ENCODE measurements around the gene PDIK1L. TPM values are rescaled to one million over a fixed set of nuclear protein-coding genes. Genes with fewer than 3 reads are reported as not detected.

The PDIK1L gene
- total and polyA plus RNA-seq, 9 of the 15 experiments (the other 6 are each of a cell fraction or from before 2014, with no cell fraction given), result 12.8 to 30.2 (median 21.5) TPM

DNA sequence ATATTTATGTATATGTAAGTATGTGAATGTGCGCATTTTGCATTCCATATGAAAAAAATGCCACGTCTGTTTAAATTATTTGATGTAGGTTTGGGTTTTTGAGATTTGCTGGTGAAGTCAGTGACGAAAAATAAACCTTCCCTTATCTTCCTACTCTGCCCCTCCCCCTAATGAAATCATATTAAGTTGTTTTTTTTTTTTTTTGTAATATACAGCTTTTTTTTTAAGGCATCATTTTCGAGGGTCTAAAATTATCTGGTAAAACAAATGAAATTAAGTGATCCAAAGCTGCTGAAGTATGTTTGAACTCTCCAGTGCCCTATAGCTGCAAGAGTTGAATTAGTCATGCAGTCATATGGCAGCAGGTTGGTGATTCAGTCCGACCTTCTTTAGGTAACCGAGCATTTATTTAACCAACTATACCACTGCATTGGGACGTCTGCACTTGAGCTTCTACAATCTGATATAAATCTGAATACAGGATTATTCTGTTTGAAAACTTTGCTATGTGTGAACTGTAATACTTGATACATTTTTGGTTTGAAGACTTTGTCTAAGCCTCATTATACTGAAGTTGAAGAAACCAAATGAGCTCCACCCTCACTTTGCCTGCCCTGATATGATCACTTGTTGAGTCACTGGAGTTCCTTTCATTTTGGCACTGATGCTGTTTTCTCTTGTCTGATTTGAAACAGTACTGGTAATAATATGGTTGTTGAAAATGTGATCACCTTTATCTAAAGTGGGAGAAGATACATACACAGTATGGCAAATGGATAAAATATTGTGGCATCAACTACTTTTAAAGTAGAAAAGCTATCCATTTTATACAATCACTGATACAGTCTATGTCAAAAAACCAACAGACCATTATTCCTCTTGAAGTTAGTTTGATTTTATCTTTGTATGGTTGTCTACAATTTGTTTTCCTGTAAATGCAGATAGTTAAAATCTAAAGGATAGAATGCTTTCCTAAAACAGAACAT is 11.7 kb downstream of the PDIK1L start (continued):
- TF ChIP-seq ZNF253 (CRISPR knock-in tag; conservative IDR thresholded peaks at IDR 0.05) (no peak), TEAD4 (IDR thresholded peaks at IDR 0.05; ENCODE audit: low read length) (peak; percentile 59; the same call in 1 of the 2 replicates), TEAD4 (CRISPR knock-in tag; IDR thresholded peaks at IDR 0.05; ENCODE audit: borderline replicate concordance) (no peak), FOXK2 (conservative IDR thresholded peaks at IDR 0.05 in 1 of 2, IDR thresholded peaks at IDR 0.05 in 1 of 2; ENCODE audit: low read depth in 2 of 2) (no peak), SNRNP70 (optimal IDR thresholded peaks at IDR 0.05; ENCODE audit: low read depth, low read length) (no peak), NUFIP1 (IDR thresholded peaks at IDR 0.05; ENCODE audit: partially characterized antibody) (no peak), NEUROD1 (IDR thresholded peaks at IDR 0.05; ENCODE audit: borderline replicate concordance, low read depth, low read length, partially characterized antibody) (no peak), PTRF (tag; IDR thresholded peaks at IDR 0.05) (no peak), CTBP1 (IDR thresholded peaks at IDR 0.05; ENCODE audit: borderline replicate concordance) (peak; percentile 73), TAF1 (IDR thresholded peaks at IDR 0.05; ENCODE audit: control insufficient read depth, extremely low read depth, insufficient read depth, low read length, severe bottlenecking) (no peak), BRF2 (IDR thresholded peaks at IDR 0.05; ENCODE audit: borderline replicate concordance, insufficient read depth, insufficient read length) (no peak), KLF16 (IDR thresholded peaks at IDR 0.05) (no peak), LEF1 (IDR thresholded peaks at IDR 0.05) (peak; percentile 88), STAT5A (IDR thresholded peaks at IDR 0.05; ENCODE audit: borderline replicate concordance, low read length) (peak; percentile 54; the same call in 1 of the 2 replicates), BHLHE40 (IDR thresholded peaks at IDR 0.05; ENCODE audit: low read length) (no peak), ARNT (IDR thresholded peaks at IDR 0.05) (peak; percentile 21 to 62; a peak in 1 of 4 replicates), ZNF282 (CRISPR knock-in tag; IDR thresholded peaks at IDR 0.05) (no peak)
- TF ChIP-seq, protein P1, sequence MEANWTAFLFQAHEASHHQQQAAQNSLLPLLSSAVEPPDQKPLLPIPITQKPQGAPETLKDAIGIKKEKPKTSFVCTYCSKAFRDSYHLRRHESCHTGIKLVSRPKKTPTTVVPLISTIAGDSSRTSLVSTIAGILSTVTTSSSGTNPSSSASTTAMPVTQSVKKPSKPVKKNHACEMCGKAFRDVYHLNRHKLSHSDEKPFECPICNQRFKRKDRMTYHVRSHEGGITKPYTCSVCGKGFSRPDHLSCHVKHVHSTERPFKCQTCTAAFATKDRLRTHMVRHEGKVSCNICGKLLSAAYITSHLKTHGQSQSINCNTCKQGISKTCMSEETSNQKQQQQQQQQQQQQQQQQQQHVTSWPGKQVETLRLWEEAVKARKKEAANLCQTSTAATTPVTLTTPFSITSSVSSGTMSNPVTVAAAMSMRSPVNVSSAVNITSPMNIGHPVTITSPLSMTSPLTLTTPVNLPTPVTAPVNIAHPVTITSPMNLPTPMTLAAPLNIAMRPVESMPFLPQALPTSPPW (CRISPR knock-in tag; IDR thresholded peaks at IDR 0.05), result 0 out of 2 replicates have a peak, but pooled peaks have one; percentile 35
- TF ChIP-seq, protein P2, sequence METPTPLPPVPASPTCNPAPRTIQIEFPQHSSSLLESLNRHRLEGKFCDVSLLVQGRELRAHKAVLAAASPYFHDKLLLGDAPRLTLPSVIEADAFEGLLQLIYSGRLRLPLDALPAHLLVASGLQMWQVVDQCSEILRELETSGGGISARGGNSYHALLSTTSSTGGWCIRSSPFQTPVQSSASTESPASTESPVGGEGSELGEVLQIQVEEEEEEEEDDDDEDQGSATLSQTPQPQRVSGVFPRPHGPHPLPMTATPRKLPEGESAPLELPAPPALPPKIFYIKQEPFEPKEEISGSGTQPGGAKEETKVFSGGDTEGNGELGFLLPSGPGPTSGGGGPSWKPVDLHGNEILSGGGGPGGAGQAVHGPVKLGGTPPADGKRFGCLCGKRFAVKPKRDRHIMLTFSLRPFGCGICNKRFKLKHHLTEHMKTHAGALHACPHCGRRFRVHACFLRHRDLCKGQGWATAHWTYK (CRISPR knock-in tag; IDR thresholded peaks at IDR 0.05), result peak; percentile 68
